HG02970 (cell line): Measurements from ENCODE around the gene ADAMTS17.

Source experiments
- ATAC-seq: cut with Tn5 transposase; IDR thresholded peaks from one replicate; pipeline ENCODE4 v1.9.1; 2021; ENCODE audit warnings: mild to moderate bottlenecking, moderate library complexity, moderate number of reproducible peaks; ENCODE audit not compliant: unreplicated experiment, low FRiP score

Gene ADAMTS17

DNA sequence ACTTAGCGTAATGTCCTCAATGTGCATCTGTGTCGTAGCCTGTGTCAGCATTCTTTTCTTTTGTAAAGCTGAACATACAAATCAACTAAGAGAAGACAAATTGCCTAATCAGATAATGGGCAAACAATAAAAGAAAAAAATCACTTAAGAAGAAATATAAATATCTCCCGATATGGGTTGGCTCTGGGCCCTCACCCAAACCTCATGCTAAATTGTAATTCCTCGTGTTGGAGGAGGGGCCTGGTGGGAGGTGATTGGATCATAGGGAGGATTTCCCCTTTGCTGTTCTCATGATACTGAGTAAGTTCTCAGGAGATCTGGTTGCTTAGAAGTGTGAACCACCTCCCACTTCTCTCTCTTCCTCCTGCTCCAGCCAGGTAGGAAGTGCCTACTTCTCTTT, 323.6 kb downstream of the ADAMTS17 start:
- ATAC-seq, result no peak

DNA sequence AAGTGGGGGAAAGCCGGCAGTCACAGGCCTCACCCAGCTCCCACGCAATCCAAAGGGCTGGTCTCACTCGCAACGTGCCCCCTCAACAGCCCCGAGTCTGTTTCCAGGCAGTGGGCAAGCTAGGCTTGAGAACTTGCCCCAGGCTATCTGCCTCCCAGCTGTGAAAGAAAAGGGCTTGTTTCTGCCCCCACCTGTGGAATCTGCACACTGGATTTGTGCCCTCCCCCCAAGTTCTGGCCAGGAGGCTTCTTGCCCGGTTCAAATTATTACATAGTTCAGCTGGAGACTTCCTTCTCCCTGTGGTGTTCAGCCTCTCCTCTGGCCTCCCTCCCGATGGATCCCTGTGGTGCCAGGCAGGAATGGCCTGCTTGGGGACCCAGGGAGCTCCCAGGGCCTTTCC, 324.6 kb downstream of the ADAMTS17 start:
- ATAC-seq, result no peak

DNA sequence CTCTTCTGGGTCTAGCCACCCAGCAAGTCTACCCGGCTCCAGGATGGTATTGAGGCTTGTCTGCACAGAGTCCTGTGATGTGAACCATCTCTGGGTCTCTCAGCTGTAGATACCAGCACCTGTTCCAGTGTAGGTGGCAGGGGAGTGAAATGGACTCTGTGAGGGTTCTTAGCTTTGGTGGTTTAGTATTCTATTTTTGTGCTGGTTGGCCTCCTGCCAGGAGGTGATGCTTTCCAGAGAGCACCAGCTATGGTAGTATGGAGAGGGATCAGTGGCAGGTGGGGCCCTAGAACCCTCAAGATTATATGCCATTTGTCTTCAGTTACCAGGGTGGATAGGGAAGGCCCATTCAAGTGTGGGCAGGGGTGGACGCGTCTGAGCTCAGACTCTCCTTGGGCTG, 325.1 kb downstream of the ADAMTS17 start:
- no peak for ATAC-seq

DNA sequence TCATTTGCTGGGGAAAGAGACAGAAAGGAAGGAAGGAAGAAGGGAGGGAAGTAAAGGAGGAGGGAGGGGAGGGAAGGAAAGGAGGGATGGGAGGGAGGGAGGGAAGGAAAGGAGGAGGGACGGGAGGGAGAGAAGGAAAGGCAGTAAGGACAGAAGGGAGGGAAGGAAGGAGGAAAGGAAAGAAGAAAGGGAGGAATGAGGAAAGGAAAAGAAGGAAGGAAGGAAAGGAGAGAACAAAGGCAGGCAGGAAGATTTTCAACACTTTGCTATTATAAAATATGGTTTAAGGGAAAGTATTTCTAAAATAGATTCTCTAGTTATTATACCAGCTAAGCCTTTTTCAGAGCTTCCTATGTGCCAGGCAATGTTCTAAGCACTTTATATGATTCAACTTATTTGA, 330.5 kb downstream of the ADAMTS17 start:
- no peak for ATAC-seq

DNA sequence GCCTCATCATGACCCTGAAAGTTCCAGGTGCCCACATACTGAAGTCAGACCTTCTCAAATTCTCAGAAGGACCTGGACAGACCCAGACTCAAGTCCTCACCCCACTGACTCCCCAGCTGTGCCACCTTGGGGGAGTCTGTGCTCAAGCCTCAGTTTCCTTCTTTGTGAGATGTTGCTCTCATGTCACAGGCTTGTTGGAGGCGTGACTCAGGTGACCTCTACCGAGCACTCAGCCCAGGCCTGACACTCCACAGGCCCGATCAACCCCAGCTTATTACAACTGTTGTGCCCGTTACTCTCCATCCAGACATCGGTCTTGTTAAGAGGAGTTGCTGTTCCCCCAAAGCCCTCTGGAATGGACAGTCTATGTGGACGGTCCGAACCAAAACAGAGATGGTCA, 332.4 kb downstream of the ADAMTS17 start:
- no peak for ATAC-seq

DNA sequence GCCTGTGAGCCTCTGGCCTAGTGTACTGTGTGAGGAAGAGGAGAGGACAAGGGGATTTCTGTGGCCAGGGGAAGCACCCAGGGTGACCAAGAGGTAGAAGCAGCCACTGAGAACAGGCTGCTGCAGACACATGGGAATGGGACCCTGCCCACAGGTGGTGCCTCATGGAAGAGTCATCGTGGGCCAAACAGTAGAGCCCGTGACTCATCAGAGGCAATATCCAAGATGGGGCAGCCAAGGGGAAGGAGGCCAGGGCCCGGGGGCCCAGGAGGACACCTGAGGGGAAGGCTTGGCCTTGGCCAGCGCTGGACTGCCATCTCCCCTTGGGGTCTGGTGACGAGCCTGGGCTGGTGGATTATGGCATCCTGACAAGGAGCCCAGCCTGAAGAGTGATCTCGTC, 333.5 kb downstream of the ADAMTS17 start:
- no peak for ATAC-seq

DNA sequence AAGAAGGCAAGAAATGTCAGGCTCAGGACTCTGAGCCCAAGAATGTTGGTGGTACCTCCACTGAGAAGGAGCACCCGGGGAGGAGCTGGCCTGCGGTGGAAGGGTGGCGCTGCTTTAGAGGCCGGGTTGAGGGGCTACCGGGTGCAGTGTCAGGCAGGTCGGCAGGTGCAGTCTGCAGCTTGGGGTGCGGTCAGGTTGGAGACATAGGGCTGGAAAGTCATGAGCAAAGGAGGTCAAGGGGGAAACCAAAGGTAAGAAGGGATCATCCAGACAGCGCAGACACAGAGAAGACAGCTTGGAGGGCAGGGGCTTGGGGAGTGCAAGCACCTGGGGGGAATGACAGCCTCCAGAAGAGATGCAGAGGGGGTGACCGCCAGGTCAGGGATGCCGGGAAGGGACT, 334.2 kb downstream of the ADAMTS17 start:
- ATAC-seq, result no peak

DNA sequence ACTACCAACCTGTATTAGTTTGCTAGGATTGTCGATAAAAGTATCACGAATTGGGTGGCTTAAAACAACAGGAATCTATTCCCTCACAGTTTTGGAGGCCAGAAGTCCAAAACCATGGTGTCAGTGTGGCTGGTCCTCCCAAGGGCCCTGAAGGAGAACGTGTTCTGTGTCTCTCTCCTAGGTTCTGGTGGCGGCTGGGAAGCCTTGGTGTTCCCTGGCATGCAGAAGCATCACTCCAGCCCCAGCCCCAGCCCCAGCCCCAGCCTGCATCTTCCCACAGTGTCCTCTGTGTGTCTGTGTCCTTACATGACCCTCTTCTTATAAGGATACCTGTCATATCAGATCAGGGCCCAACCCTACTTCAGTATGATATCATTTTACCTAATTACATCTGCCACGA, 336.1 kb downstream of the ADAMTS17 start:
- ATAC-seq, result no peak

DNA sequence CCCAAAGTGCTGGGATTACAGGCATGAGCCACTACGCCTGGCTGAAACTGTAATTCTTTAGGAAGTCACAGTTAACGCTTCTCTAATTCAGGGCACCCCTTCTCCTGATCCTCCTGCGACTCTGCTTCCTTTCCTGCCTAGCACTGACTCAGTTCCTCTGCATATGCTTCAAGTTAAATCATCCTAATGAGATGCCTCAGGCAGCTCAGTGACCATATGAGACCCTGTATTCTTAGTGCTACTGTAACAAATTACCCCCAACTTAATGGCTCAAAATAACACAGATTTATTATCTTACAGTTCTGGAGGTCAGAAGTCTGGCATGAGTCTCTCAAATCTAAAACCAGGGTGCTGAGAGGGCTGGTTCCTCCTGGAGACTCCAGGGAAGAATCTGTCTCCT, 336.8 kb downstream of the ADAMTS17 start:
- no peak for ATAC-seq

DNA sequence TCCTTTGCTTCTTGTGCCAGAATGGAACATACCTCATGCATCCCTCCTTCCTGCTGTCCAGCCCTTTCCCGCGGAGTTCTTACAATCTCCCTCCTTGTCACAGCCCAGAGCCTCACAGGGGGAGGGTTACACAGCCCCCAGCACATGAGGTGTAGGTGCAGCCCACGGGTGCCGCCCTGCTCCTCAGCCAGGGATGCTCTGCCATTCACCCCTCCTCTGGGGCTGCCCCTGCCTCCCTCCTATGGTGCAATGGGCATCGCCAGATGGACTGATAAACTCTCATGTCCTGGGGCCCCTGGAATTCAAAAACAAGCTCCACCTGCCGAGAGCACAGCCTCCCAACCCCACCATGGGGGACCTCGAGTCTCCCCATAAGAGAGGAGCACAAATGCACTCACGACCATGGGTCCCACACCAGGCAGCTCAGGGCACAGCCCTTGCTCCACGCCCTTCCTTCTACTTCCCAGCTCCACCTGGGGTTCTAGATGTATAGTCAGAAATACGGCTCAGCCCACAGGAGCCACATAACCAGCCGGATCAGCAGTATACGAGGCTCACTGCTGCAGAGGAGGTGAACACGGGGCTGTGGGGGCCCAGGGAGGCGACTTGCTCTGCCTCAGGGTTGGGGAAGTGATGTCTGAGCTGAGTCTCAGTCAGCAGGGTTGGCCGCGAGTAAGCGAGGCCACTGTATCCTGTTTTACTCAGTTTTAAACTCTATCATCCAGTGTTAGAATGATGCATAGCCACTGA, 338.8 kb downstream of the ADAMTS17 start:
- ATAC-seq, result no peak

DNA sequence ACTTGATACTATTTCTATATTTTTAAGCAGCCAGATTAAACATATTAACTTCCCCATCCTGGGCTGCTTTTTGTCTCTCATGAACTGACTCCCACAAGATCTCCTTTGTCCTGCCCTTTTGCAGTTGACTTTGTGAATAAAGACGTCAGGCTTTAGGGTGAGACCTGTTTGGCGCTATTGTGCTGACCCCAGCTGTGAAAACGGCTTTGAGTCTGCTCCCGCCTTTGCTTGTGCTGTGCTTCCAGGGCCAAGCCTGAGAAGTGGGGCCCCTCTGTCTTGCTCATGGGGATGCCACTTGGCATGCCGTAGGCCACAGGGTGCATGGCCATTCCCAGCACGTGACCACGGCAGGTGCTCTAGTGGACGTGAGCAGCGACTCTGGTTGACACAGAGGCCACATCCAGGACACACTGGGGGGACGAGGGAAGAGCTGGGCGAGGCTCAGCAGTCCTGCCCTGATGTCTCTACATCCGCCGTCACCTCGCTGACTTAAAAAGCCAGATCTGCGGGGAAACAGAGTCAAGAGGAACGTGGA, 339.6 kb downstream of the ADAMTS17 start:
- no peak for ATAC-seq

DNA sequence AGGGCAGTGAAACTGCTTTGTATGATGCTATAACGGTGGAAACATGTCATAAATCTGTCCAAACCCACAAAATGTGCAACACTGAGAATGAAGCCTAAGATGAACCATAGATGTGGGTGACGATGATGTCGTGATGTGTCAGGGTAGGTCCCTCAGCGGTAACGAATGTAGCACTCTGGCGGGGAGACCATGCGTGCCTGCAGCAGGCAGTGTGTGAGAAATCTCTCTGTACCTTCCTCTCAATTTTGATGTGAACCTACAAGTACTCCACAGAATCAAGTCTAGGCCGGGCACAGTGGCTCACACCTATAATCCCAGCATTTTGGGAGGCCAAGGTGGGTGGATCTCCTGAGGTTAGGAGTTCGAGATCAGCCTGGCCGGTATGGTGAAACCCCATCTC, 340.4 kb downstream of the ADAMTS17 start:
- no peak for ATAC-seq

DNA sequence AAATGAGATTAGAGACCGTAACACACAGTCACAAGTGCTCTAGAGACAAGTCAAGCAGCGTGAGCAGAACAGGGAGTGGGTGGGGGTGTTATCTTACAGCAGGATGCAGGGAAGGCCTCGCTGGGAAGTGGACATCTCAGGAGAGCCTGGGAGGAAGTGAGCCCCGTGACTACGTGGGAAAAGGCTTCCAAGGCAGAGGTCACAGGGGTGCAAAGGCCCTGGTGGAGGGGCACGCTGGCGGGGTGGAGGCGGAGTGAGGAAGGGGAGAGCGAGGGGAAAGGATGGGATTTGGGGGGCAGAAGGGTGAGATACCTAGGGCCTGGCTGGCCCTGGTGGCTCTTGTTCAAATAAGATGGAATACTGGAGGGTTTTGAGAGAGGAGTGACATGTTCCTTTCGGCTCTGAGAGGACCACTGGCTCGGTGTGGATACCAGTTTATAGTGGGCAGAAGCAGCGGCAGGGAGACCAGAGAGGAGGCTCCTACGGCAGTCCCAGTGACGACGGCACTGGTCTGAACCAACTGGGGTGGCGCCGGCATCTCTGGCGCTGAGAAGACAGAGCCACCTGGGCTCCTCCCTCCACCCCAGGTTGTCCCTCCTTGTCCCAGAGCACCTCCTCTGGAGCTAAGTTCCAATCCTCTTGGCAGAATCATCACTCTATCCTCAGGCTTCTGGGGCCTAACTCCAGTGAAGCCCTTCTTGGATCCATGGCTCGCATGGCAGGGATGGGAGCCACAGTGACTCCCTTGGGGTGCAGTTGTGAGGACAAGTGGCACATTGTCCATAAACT, 342.3 kb downstream of the ADAMTS17 start:
- no peak for ATAC-seq

DNA sequence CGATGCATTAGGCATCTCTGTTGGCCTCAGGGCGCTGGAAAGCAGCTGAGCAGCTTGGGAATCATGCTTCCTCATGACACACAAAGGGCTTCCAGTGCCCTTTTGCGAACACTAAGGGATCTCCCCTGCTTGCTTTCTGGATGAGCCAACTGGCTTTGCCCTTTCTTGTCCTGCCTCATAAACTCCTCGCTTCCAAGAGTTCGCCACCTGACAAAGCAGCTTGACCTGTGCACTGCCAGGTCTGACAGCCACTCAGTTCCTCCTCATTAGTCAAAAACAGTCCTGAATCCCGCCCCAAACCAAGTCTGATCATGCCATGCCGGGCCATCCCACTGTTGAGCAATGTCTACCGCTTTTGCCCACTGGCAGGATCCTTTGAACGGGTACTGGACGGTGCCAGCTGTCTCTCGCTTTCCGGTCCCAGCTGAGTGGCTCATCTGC, 343.1 kb downstream of the ADAMTS17 start:
- ATAC-seq, result no peak

DNA sequence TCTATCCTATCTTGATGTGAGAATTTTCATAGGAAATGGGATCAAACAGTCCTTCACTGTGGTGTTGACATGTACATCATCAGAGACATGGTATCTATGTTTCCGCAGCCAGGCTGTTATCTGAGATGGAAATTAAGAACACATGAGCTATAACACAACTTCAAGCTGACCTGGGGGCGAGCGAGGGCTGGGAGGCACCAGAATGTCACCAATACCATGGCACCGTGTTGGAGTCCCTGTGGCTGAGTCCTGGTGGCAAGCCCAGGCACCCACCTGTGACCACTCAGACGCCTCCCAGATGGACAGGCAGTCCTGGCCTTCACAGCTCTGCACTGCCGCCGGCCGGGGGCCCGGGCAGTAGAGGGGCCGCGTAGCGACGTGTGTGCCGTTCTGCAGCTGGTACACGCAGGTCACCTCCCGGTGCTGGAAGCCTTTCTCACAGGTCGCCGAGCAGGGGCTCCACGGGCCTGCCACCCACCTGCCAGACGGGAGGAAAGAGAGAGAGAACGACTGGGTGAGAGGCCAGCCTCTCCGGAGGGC, 344.6 kb downstream of the ADAMTS17 start:
- no peak for ATAC-seq

DNA sequence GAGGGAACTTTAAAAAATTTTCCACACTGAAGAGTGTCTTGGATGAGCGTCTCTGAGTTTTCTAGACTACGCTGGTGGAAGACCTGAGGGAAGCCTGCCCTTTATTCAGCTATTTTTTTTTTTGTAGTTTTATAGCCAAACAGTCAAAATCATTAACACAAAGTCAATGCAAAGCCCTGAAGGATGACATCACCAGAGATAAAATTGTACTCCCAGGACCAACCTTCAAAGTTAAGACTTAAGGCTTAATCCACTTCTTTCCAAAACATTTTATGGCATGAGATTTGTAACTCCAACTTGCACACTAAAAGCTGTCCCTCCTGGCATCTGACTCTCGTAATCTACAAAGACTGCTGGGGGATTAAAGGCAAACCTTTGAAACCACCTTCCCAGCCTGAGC, 345.1 kb downstream of the ADAMTS17 start:
- no peak for ATAC-seq

DNA sequence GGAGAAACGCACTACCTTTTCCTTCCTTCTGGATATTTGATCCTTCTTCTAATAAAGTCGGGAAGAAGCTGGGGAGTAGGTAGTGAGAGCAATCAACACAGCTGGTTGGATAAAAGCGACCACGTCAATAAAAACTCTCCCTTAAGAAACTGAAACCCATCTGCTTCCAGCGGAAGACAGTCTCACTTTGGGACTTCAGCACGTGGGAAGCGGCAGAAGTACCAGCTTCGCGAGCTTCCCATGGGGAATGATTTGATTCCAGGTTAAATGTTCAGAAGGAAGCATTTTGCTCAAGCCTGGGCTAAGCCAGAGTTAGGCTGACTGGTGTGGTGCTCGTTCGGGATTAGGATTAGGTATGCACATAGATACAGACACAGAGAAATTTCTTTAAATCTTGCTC, 346.2 kb downstream of the ADAMTS17 start:
- ATAC-seq, result no peak

DNA sequence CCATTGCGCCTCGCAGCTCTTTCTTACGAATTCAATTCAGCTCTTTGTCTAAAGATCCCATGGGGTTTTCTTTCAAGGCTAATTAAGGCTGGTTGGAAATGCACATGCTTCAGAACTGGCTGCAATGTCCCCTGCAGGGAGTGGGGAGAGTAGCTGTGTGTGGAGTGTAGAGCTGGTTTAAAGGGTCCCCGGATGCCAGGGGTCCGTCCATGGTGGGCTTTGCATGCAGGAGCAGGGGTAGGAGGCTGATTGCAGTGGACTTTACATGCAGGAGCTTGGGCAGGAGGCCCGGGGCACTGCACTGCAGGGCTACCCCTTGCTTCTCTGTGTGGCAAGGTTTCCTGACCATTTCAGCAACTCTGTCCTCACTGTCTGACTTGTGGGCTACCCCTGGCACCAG, 346.9 kb downstream of the ADAMTS17 start:
- ATAC-seq, result no peak

DNA sequence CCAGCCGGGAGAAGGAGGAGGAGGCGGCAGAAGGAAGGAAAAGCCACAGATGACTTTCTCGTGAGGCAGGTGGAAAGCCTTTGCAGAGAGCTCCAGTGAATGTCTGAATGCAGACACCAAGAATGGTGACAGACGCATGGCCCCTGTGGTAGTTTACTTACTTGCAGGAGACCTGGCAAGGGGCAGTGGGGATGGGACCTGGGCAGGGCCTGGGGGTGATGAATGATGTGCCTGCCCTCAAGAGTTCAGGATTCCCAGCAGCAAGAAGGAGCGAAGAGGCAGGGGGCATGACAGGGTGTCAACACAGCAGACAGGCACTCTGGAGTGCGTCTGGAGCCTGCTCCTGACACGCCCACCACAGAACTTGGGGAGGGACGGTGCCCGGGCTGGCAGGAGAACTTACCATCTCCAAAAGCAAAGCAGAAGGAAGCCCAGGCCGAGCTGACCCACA, 348.1 kb downstream of the ADAMTS17 start:
- ATAC-seq, result no peak

DNA sequence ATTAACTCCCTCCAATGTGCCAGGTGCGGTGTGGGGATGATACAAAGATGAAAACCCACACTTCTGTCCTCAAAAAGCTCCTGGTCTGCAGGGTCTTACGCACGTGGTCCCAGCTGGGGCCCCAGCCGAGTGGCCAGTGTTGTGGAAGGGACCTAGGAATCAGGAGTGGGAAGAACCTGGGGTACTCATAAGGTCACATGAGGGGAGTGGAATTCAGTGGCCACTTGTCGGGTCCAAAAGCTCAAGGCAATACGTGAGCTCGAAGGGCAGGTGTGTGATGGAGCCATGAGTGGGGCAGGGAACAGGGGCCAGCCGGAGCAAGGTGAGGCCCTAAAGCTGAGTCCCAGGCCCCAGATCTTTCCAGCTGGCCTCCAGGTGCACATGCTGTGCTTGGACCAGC, 348.5 kb downstream of the ADAMTS17 start:
- no peak for ATAC-seq

DNA sequence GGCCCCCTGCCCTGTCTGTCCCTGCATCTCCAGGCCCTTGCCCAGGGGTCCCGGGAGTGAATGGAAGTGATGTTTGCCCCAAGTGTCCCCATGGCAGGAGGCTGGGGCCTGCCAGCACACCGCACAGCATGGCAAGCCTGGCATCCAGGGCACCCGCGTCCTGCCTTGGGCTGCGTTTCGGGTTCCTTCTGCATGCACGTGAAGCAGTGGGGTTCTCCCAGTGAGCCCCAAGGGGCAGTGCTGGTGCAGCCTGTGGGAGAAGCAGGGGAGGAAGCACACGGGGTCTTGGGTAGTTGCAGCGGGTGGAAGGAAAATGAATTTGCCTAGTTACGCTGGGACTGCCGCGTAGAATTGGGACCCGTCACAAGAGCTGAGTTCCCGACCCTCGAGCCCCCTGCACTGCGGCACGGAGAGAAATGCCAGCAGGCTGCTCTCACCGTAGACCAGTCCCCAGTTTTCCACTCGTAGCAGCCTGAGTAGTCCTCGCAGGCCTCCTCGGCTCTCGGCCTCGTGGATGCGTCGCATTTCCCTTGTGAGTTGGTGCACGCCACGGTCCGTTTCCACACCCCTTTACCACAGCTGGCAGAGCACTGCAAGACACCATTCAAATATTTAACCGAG, 349.1 kb downstream of the ADAMTS17 start:
- ATAC-seq, result no peak
